ENCODE results near the gene DDX10.

DDX10 gene

GRCh38 chr11:108846009-108846408 lies 181.1 kb downstream of the DDX10 start:
- Histone ChIP-seq H3K27ac (no peak overlapping the region), H3K36me3 (ENCODE audit: insufficient read depth) (no peaks in the 10 kb centered on the region), H4K20me1 (ENCODE audit: insufficient read depth) (no peaks in the 10 kb centered on the region), H3K9ac (no peak overlapping the region), H3K27me3 (ENCODE audit: insufficient read depth, low read depth) (no peaks in the 10 kb centered on the region), H3K4me2 (no peak overlapping the region), H3K79me2 (ENCODE audit: insufficient read depth, low read depth) (no peaks in the 10 kb centered on the region), H3K4me3 (IDR thresholded peaks at IDR 0.05; ENCODE audit: insufficient read depth, low read depth, low read length) (no peak overlapping the region), H2AFZ (ENCODE audit: low read depth) (no peak overlapping the region), H3K4me1 (ENCODE audit: low read depth, poor library complexity, severe bottlenecking) (no peaks in the 10 kb centered on the region)
- TF ChIP-seq CTCF (conservative IDR thresholded peaks at IDR 0.05; ENCODE audit: low read depth, low read length): no peak

GRCh38 chr11:108847298-108847990 lies 182.6 kb downstream of the DDX10 start:
- H3K9ac ChIP-seq: no peak overlapping the region
- H4K20me1 ChIP-seq (ENCODE audit: insufficient read depth): no peaks in the 10 kb centered on the region
- H3K27ac ChIP-seq: no peak overlapping the region
- no peak overlapping the region for H3K4me3 ChIP-seq (IDR thresholded peaks at IDR 0.05; ENCODE audit: insufficient read depth, low read depth, low read length)
- TF ChIP-seq CTCF (conservative IDR thresholded peaks at IDR 0.05; ENCODE audit: low read depth, low read length): no peak
- H3K4me2 ChIP-seq: no peak overlapping the region
- H3K79me2 ChIP-seq (ENCODE audit: insufficient read depth, low read depth): no peaks in the 10 kb centered on the region
- no peaks in the 10 kb centered on the region for H3K36me3 ChIP-seq (ENCODE audit: insufficient read depth)
- no peak overlapping the region for H2AFZ ChIP-seq (ENCODE audit: low read depth)
- H3K4me1 ChIP-seq (ENCODE audit: low read depth, poor library complexity, severe bottlenecking): peaks cover 1% of the 10 kb centered on the region
- no peaks in the 10 kb centered on the region for H3K27me3 ChIP-seq (ENCODE audit: insufficient read depth, low read depth)

GRCh38 chr11:108851781-108852180 lies 186.9 kb downstream of the DDX10 start:
- no peaks in the 10 kb centered on the region for H3K79me2 ChIP-seq (ENCODE audit: insufficient read depth, low read depth)
- H3K27me3 ChIP-seq (ENCODE audit: insufficient read depth, low read depth): no peaks in the 10 kb centered on the region
- TF ChIP-seq CTCF (conservative IDR thresholded peaks at IDR 0.05; ENCODE audit: low read depth, low read length): no peak
- H4K20me1 ChIP-seq (ENCODE audit: insufficient read depth): no peaks in the 10 kb centered on the region
- no peak overlapping the region for H3K4me3 ChIP-seq (IDR thresholded peaks at IDR 0.05; ENCODE audit: insufficient read depth, low read depth, low read length)
- H3K9ac ChIP-seq: no peak overlapping the region
- no peak overlapping the region for H2AFZ ChIP-seq (ENCODE audit: low read depth)
- H3K27ac ChIP-seq: no peak overlapping the region
- H3K4me1 ChIP-seq (ENCODE audit: low read depth, poor library complexity, severe bottlenecking): peaks cover 35% of the 10 kb centered on the region
- no peak overlapping the region for H3K4me2 ChIP-seq
- no peaks in the 10 kb centered on the region for H3K36me3 ChIP-seq (ENCODE audit: insufficient read depth)

GRCh38 chr11:108852701-108853100 lies 187.8 kb downstream of the DDX10 start:
- no peak for TF ChIP-seq CTCF (conservative IDR thresholded peaks at IDR 0.05; ENCODE audit: low read depth, low read length)
- Histone ChIP-seq H3K27me3 (ENCODE audit: insufficient read depth, low read depth) (no peaks in the 10 kb centered on the region), H3K4me2 (peak overlapping the region; percentile 97; the same call in 1 of the 2 replicates), H3K4me1 (ENCODE audit: low read depth, poor library complexity, severe bottlenecking) (peaks cover 35% of the 10 kb centered on the region), H3K9ac (no peak overlapping the region), H4K20me1 (ENCODE audit: insufficient read depth) (no peaks in the 10 kb centered on the region), H3K36me3 (ENCODE audit: insufficient read depth) (no peaks in the 10 kb centered on the region), H3K79me2 (ENCODE audit: insufficient read depth, low read depth) (no peaks in the 10 kb centered on the region), H3K27ac (no peak overlapping the region), H3K4me3 (IDR thresholded peaks at IDR 0.05; ENCODE audit: insufficient read depth, low read depth, low read length) (no peak overlapping the region), H2AFZ (ENCODE audit: low read depth) (no peak overlapping the region)
